Astrocyte (in vitro differentiated cells and primary cell): ENCODE results near the gene MAP2K3. TPM values are rescaled to one million over a fixed set of nuclear protein-coding genes. Genes with fewer than 3 reads are reported as not detected.
A peak's percentile ranks its signal among the peaks of the same experiment; 100 is the strongest.

Experiments used
- DNase-seq: peaks from one replicate; pipeline ENCODE4 v3.0.0-alpha.2; 2010; ENCODE audit warnings: low read depth
- FAIRE-seq: peaks from 2 replicates; lab custom pipeline; 2011; peaks lifted over from hg19 to GRCh38; lab: Jason Lieb, UNC
- H2AFZ ChIP-seq: 2 replicates; pipeline ENCODE4 v1.6.0; 2012; ENCODE audit warnings: low read depth, low read length, inconsistent platforms
- H3K27ac ChIP-seq: 2 replicates; pipeline ENCODE4 v1.5.1; 2011; ENCODE audit warnings: low read depth, low read length, inconsistent platforms
- H3K27me3 ChIP-seq: 2 replicates; pipeline ENCODE4 v1.6.0; 2011; ENCODE audit warnings: low read length, inconsistent platforms; ENCODE audit not compliant: insufficient read depth
- H3K36me3 ChIP-seq: 2 replicates; pipeline ENCODE4 v1.5.1; 2011; ENCODE audit warnings: low read length, inconsistent platforms; ENCODE audit not compliant: insufficient read depth
- H3K4me1 ChIP-seq: 2 replicates; pipeline ENCODE4 v1.5.1; 2011; ENCODE audit warnings: low read length, inconsistent platforms; ENCODE audit not compliant: insufficient read depth
- H3K4me2 ChIP-seq: 2 replicates; pipeline ENCODE4 v1.6.0; 2012; ENCODE audit warnings: low read length, inconsistent platforms
- H3K4me3 ChIP-seq: 2 replicates; pipeline ENCODE4 v1.5.1; 2011; ENCODE audit warnings: low read depth, mild to moderate bottlenecking, low read length, inconsistent platforms; ENCODE audit not compliant: insufficient read depth
- H3K79me2 ChIP-seq: 2 replicates; pipeline ENCODE4 v1.6.0; 2012; ENCODE audit warnings: mild to moderate bottlenecking, low read length, inconsistent platforms; ENCODE audit not compliant: insufficient read depth
- H3K9ac ChIP-seq: 2 replicates; pipeline ENCODE4 v1.6.0; 2012; ENCODE audit warnings: mild to moderate bottlenecking, low read length, inconsistent platforms
- H3K9me3 ChIP-seq: 2 replicates; pipeline ENCODE4 v1.5.1; 2012; ENCODE audit warnings: low read depth, mild to moderate bottlenecking, low read length, inconsistent platforms; ENCODE audit not compliant: insufficient read depth
- H4K20me1 ChIP-seq: 2 replicates; pipeline ENCODE4 v1.6.0; 2012; ENCODE audit warnings: low read length, inconsistent platforms; ENCODE audit not compliant: insufficient read depth
- H3K27ac Mint-ChIP-seq: one replicate; pipeline ENCODE4 v1.8.0; 2021; ENCODE audit warnings: mild to moderate bottlenecking, mixed read lengths; ENCODE audit not compliant: unreplicated experiment
- H3K27me3 Mint-ChIP-seq: one replicate; pipeline ENCODE4 v1.8.0; 2021; ENCODE audit warnings: low read depth, mixed read lengths; ENCODE audit not compliant: unreplicated experiment
- H3K36me3 Mint-ChIP-seq: one replicate; pipeline ENCODE4 v1.8.0; 2021; ENCODE audit warnings: low read depth, mixed read lengths; ENCODE audit not compliant: unreplicated experiment
- H3K4me1 Mint-ChIP-seq: one replicate; pipeline ENCODE4 v1.8.0; 2021; ENCODE audit warnings: low read depth, mixed read lengths; ENCODE audit not compliant: unreplicated experiment
- H3K4me3 Mint-ChIP-seq: one replicate; pipeline ENCODE4 v1.8.0; 2021; ENCODE audit warnings: mild to moderate bottlenecking, moderate library complexity, mixed read lengths; ENCODE audit not compliant: unreplicated experiment
- H3K9me3 Mint-ChIP-seq: one replicate; pipeline ENCODE4 v1.8.0; 2021; ENCODE audit warnings: mild to moderate bottlenecking, mixed read lengths; ENCODE audit not compliant: unreplicated experiment
- EZH2 ChIP-seq: IDR thresholded peaks from 2 replicates; pipeline ENCODE4 v1.6.1; 2012; ENCODE audit warnings: mild to moderate bottlenecking, low read length, inconsistent platforms; ENCODE audit not compliant: insufficient read depth
- total RNA-seq: library from RNA; stranded (reverse); gene quantifications from 2 replicates; pipeline ENCODE4 v1.2.1, GENCODE V29; 2021
- TF ChIP-seq, protein P1 (sequence below): IDR thresholded peaks from 2 replicates; pipeline ENCODE4 v1.5.1; 2011; ENCODE audit warnings: low read depth, mild to moderate bottlenecking, inconsistent platforms, low read length, moderate library complexity; ENCODE audit not compliant: insufficient read depth

Gene MAP2K3
- total RNA-seq, 1 donor from 2014 or later, result 44.3 TPM

DNA sequence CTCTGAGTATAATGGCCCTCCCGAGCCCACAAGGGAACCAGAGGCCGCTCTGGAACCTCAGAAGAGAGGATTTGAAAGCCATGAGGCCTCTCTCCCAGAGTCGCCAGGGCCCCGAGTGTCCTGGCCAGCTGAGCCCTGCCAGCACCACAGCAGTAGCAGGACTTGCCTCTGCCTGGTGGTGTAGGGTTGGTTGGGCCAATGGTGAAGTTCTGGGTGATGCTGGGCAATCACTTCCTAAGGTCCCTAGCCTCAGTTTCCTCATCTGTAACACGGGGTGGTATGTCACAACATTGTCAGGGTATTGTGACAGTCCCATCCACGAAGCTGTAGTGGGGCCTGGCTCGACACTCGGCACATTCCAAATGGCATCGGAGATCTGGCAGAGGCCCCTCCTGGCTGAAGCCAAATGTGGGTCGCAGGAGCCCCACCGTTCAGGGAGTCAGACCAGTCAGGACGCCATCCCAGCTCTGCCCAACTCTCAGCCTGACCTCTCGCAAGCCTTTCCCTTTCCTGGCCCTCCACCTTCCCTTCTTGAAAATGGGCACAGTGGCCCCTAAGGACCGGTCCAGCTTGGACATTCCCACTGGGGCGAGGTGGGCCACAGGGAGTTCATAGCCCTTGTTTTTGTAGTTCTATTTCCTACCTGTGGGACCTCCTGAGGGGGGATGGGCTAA, 33.0 kb upstream of the MAP2K3 start:
- peaks cover 3% of the 10 kb centered on the region for H3K79me2 ChIP-seq
- no peak overlapping the region for H3K4me2 ChIP-seq
- peaks cover 34% of the 10 kb centered on the region for H4K20me1 ChIP-seq
- no peak overlapping the region for H3K27ac Mint-ChIP-seq
- H3K27me3 ChIP-seq, result no peaks in the 10 kb centered on the region
- peaks cover 6% of the 10 kb centered on the region for H3K4me1 ChIP-seq
- peak overlapping the region; percentile 50 for H3K4me3 Mint-ChIP-seq
- H3K27ac ChIP-seq, result no peak overlapping the region
- peaks cover 3% of the 10 kb centered on the region for H3K4me1 Mint-ChIP-seq
- FAIRE-seq (no peak), DNase-seq (no peak)
- no peaks in the 10 kb centered on the region for H3K36me3 ChIP-seq
- no peaks in the 10 kb centered on the region for H3K36me3 Mint-ChIP-seq
- H3K9ac ChIP-seq, result no peak overlapping the region
- H2AFZ ChIP-seq, result no peak overlapping the region
- TF ChIP-seq EZH2, result no peak
- TF ChIP-seq, protein P1, sequence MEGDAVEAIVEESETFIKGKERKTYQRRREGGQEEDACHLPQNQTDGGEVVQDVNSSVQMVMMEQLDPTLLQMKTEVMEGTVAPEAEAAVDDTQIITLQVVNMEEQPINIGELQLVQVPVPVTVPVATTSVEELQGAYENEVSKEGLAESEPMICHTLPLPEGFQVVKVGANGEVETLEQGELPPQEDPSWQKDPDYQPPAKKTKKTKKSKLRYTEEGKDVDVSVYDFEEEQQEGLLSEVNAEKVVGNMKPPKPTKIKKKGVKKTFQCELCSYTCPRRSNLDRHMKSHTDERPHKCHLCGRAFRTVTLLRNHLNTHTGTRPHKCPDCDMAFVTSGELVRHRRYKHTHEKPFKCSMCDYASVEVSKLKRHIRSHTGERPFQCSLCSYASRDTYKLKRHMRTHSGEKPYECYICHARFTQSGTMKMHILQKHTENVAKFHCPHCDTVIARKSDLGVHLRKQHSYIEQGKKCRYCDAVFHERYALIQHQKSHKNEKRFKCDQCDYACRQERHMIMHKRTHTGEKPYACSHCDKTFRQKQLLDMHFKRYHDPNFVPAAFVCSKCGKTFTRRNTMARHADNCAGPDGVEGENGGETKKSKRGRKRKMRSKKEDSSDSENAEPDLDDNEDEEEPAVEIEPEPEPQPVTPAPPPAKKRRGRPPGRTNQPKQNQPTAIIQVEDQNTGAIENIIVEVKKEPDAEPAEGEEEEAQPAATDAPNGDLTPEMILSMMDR, result no peak
- H3K4me3 ChIP-seq, result no peak overlapping the region
- no peaks in the 10 kb centered on the region for H3K27me3 Mint-ChIP-seq
- no peaks in the 10 kb centered on the region for H3K9me3 Mint-ChIP-seq
- no peaks in the 10 kb centered on the region for H3K9me3 ChIP-seq

DNA sequence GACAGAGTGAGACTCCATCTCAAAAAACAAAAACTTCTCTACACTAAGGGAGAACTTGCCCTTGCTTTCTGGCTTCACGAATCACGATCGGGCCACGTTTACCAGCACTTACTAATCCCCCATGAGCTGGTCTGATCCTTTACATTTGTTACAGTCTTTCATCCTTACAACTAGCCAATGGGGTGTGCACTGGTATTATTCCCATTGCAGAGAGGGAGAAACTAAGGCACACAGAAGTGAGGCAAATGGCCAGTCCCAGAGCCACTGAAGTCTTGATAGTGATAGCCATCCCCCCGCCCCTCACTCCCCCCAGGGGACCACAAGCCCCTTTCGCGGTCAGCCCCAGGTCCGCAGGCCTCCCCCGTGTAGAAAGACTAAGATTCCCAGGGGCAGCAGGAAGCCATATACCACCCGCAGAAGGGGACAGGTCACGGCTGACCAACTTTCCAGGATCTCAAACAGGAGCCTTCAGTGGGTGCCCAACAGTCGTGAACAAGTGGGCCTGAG, 32.2 kb upstream of the MAP2K3 start:
- Mint-ChIP-seq H3K36me3 (no peaks in the 10 kb centered on the region), H3K4me1 (peaks cover 5% of the 10 kb centered on the region), H3K27me3 (no peaks in the 10 kb centered on the region), H3K4me3 (peak overlapping the region; percentile 84), H3K27ac (no peak overlapping the region), H3K9me3 (no peaks in the 10 kb centered on the region)
- TF ChIP-seq EZH2, result no peak
- TF ChIP-seq, protein P1, result no peak
- H3K79me2 ChIP-seq, result peaks cover 3% of the 10 kb centered on the region
- DNase-seq (no peak), FAIRE-seq (no peak)
- no peaks in the 10 kb centered on the region for H3K36me3 ChIP-seq
- no peak overlapping the region for H3K27ac ChIP-seq
- H3K4me1 ChIP-seq, result peaks cover 6% of the 10 kb centered on the region
- H4K20me1 ChIP-seq, result peaks cover 30% of the 10 kb centered on the region
- no peaks in the 10 kb centered on the region for H3K9me3 ChIP-seq
- peak overlapping the region; percentile 15 for H2AFZ ChIP-seq
- H3K4me2 ChIP-seq, result peak overlapping the region; percentile 89
- no peaks in the 10 kb centered on the region for H3K27me3 ChIP-seq
- peak overlapping the region; percentile 48 for H3K4me3 ChIP-seq
- peak overlapping the region; percentile 52 for H3K9ac ChIP-seq
